GM13977 (cell line): Measurements from ENCODE around the gene IPO9.

ENCODE experiments used
- DNase-seq: peaks from one replicate; pipeline ENCODE4 v3.0.0; 2012; ENCODE audit warnings: low spot score
- CTCF ChIP-seq: IDR thresholded peaks from 2 replicates; pipeline ENCODE4 v1.5.1; 2012; ENCODE audit warnings: mild to moderate bottlenecking, control low read depth; ENCODE audit not compliant: insufficient read depth; ENCODE audit errors: extremely low read depth, missing control alignments
- in situ Hi-C: fragments of 300-500 bp; cut with MboI; formaldehyde crosslinking; loops from one replicate; pipeline ENCODE4 v1.12.0; 2022; ENCODE audit warnings: low sequenced_read_pairs, low pct_unique_long_range_greater_than_20kb, mixed read lengths, inconsistent platforms; ENCODE audit not compliant: unreplicated experiment

Gene IPO9

DNA sequence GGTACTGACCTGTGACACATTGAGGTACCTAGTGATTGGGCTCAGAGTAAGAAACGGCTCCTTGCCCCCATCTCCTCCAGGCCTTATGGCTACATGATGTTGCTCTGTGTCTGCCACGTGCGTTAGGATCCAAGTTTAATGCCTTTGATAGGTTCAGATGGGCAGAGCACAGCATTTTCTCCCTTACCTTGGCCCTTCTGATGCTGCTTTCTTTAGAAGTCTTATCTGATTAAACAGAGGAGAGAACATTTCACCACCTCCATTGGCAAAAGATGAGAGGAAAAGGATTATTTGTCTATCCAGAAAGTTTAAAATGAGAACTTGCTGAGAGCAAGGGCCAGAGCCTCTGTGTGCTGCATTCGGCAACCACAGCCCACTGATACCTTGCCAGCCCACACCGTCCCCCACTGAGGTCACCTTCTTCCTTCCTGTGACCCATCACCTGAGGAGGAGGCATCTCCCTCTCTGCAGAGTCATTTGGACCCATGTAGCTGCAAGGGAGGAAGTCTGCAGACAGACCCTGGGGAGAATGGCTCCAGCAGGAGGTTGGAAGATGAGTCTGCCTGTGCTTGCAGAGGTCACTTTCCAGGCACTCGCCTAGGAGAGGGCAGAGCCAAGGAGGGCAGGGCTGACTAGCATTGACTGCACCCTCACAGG lies 76.4 kb downstream of the IPO9 start:
- in situ Hi-C loops = no loop called here
- DNase-seq = no peak
- TF ChIP-seq CTCF = no peak

DNA sequence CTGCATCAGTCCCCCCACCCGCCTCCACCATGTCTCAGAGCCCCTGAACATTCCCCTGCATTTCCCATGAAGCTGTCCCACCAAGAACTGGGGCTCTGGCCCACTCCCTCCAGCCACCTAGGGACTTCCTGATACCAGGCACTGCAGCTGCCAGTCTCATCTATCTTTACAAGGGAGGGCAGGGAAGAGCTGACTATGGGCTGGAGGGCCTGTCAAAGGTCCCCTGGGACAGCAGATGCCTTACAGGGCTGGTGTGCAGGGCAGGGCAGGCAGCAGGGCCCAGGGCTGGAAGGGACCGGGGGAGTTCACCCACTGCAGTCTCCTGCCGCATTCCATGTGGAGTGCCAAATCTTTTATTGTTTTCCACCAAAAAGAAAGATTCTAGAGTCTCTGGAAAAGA lies 77.4 kb downstream of the IPO9 start:
- no peak for DNase-seq
- in situ Hi-C loops = no loop called here
- TF ChIP-seq CTCF = no peak

GRCh38 chr1:201907621-201908020 lies 78.7 kb downstream of the IPO9 start:
- no peak for TF ChIP-seq CTCF
- in situ Hi-C loops = no loop called here
- DNase-seq = no peak

DNA sequence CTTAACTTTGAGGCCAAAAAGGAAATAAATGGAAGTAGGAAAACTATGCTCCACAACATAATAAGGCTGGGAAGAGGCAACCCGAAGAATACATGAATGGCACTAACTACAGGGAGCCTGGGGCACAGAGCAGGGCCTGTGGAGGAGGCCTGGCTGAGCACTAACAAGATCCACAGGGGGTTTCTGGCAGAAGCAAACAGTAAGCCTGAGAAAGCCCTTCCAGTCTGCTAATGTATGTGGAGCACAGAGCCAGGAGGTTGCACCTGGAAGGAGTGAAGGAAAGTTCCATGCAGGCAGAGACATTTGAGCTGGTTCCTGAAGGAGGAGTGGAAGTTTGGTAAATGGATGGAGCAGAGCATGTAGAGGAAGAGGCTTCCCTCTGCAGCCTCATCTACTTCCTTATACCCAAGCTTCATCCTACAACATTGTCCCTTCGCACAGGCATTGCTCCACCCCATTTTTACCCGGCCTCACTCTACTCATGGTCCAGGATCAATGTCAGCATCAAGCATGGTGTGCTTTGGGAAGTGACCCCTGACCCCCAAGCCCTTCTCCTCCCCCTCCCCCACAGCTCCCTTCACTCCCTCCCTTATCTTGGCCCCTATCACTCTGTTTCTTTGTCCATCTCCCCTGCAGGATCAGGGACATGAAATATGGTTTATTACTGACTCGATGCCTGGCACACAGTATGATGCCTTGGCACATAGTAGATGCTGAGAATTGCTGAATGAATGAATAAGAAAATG lies 83.0 kb downstream of the IPO9 start:
- in situ Hi-C loops = no loop called here
- DNase-seq = no peak
- TF ChIP-seq CTCF = no peak

DNA sequence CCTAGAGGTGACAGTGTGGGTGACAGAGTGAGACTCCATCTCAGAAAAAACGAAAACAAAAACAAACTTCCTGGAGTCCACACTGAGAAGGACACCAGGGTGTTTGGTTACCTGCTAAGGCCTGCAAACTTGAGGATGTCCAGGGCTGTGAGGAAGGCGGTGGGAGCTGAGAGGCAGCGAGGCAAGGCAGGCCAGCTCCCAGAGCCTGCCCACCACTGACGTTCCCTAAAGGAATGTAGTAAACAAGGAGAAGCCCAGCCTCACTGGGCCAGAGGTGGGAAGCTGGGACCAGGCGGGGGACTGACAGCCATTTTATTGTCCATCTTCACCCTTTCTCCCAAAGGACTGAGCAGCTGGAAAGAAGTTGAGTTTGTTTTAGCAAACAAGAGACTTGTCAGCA lies 83.9 kb downstream of the IPO9 start:
- TF ChIP-seq CTCF = no peak
- in situ Hi-C loops = no loop called here
- DNase-seq = no peak

GRCh38 chr1:201914456-201915235 lies 85.7 kb downstream of the IPO9 start:
- TF ChIP-seq CTCF = no peak
- no peak for DNase-seq
- in situ Hi-C loops = no loop called here
